H1 (cell line): ENCODE results near the gene LTB4R. TPM values are rescaled to one million over a fixed set of nuclear protein-coding genes. Genes with fewer than 3 reads are reported as not detected.

Experiments used
- CTCF ChIA-PET: fragments of 300-600 bp; sonication (Branson Sonifier 250); formaldehyde crosslinking; loops from one replicate; lab custom pipeline; 2021; ENCODE audit not compliant: partially characterized antibody; lab: Charles Lee
- POLR2A ChIA-PET: fragments of 300-600 bp; sonication (Branson Sonifier 250); formaldehyde crosslinking; loops from one replicate; lab custom pipeline; 2021; ENCODE audit warnings: inconsistent platforms; ENCODE audit not compliant: partially characterized antibody; lab: Charles Lee
- DNase-seq, 2 experiments: peaks; one replicate each; pipeline versions ENCODE4 v3.0.0 to v3.0.0-alpha.2; 2010 to 2022; ENCODE audit warnings: low spot score in 2 of 2, low read depth in 1 of 2, mixed read lengths in 1 of 2
- FAIRE-seq: peaks from 2 replicates; lab custom pipeline; 2011; peaks lifted over from hg19 to GRCh38; lab: Jason Lieb, UNC
- H2AFZ ChIP-seq: 2 replicates; pipeline ENCODE4 v1.8.1; 2012; ENCODE audit warnings: low read length, inconsistent platforms
- H2AK5ac ChIP-seq: 2 replicates; pipeline ENCODE4 v1.6.1; 2013; ENCODE audit warnings: low read depth, low read length
- H2BK120ac ChIP-seq: replicated peaks from 2 replicates; pipeline ENCODE3; 2013; ENCODE audit warnings: low read depth, low read length, inconsistent platforms
- H2BK12ac ChIP-seq: 2 replicates; pipeline ENCODE4 v1.6.1; 2013; ENCODE audit warnings: low read depth, low read length
- H2BK15ac ChIP-seq: 2 replicates; pipeline ENCODE4 v1.6.1; 2013; ENCODE audit warnings: low read length
- H2BK20ac ChIP-seq: 2 replicates; pipeline ENCODE4 v1.6.1; 2013; ENCODE audit warnings: low read length
- H2BK5ac ChIP-seq: 2 replicates; pipeline ENCODE4 v1.6.1; 2013; ENCODE audit warnings: low read depth, low read length
- H3K14ac ChIP-seq: 2 replicates; pipeline ENCODE4 v1.6.1; 2013; ENCODE audit warnings: inconsistent platforms; ENCODE audit not compliant: insufficient read length
- H3K18ac ChIP-seq: 2 replicates; pipeline ENCODE4 v1.6.1; 2013; ENCODE audit warnings: low read length; ENCODE audit errors: extremely low read depth
- H3K23ac ChIP-seq: 2 replicates; pipeline ENCODE4 v1.6.1; 2013; ENCODE audit warnings: inconsistent platforms; ENCODE audit not compliant: insufficient read length
- H3K23me2 ChIP-seq: 2 replicates; pipeline ENCODE4 v1.6.1; 2013; ENCODE audit warnings: low read depth, low read length
- H3K27ac ChIP-seq: 2 replicates; pipeline ENCODE4 v1.6.1; 2011; ENCODE audit warnings: low read depth, low read length, inconsistent platforms
- H3K27me3 ChIP-seq, 4 experiments: replicated peaks in 1 of 4; 1 replicate in 1 of 4; 2 replicates in 3 of 4; pipeline versions ENCODE4 v1.6.1 to v1.8.1; 2011 to 2013; ENCODE audit warnings: low read length in 3 of 4, mild to moderate bottlenecking in 3 of 4, inconsistent platforms in 2 of 4, mixed read lengths in 2 of 4, moderate library complexity in 1 of 4; ENCODE audit not compliant: control insufficient read depth in 3 of 4, insufficient read depth in 3 of 4; ENCODE audit errors: extremely low read depth in 1 of 4
- H3K36me3 ChIP-seq, 4 experiments: 2 replicates each; pipeline versions ENCODE4 v1.6.1 to v1.8.1; 2011 to 2013; ENCODE audit warnings: mild to moderate bottlenecking in 4 of 4, low read length in 3 of 4, moderate library complexity in 2 of 4, control low read depth in 1 of 4, inconsistent platforms in 1 of 4; ENCODE audit not compliant: insufficient read depth in 4 of 4, control insufficient read depth in 2 of 4
- H3K4ac ChIP-seq: replicated peaks from 2 replicates; pipeline ENCODE3; 2013; ENCODE audit warnings: low read length, low read depth, mixed read lengths, inconsistent platforms; ENCODE audit not compliant: insufficient read length
- H3K4me1 ChIP-seq, 4 experiments: replicated peaks in 1 of 4; 1 replicate in 1 of 4; 2 replicates in 3 of 4; pipeline versions ENCODE4 v1.6.1 to v1.8.1; 2011 to 2013; ENCODE audit warnings: low read length in 3 of 4, inconsistent platforms in 2 of 4, mixed read lengths in 1 of 4; ENCODE audit not compliant: insufficient read depth in 4 of 4, control insufficient read depth in 3 of 4
- H3K4me2 ChIP-seq, 2 experiments: 2 replicates each; pipeline versions ENCODE4 v1.6.1 to v1.8.1; 2011 to 2013; ENCODE audit warnings: low read depth in 2 of 2, low read length in 2 of 2, control low read depth in 1 of 2, inconsistent platforms in 1 of 2, mild to moderate bottlenecking in 1 of 2; ENCODE audit not compliant: insufficient read depth in 1 of 2
- H3K4me3 ChIP-seq, 4 experiments: fragments of 200-600, 300-600 bp in 1 of 4; sonication (generic), shearing (Covaris generic), sonication (Bioruptor Twin) in 1 of 4; 2 replicates each; pipeline versions ENCODE4 v1.5.1 to v1.8.1; 2011 to 2016; ENCODE audit warnings: low read length in 4 of 4, low read depth in 3 of 4, control low read depth in 2 of 4, inconsistent platforms in 2 of 4, mild to moderate bottlenecking in 2 of 4, mixed read lengths in 1 of 4, moderate library complexity in 1 of 4; ENCODE audit not compliant: insufficient read depth in 2 of 4; ENCODE audit errors: extremely low read depth in 1 of 4
- H3K56ac ChIP-seq: replicated peaks from 2 replicates; pipeline ENCODE3; 2013; ENCODE audit warnings: low read depth, mild to moderate bottlenecking, mixed read lengths, low read length, inconsistent platforms; ENCODE audit not compliant: insufficient read length
- H3K79me1 ChIP-seq: 2 replicates; pipeline ENCODE4 v1.6.1; 2013; ENCODE audit warnings: low read depth, low read length, control low read depth
- H3K79me2 ChIP-seq, 2 experiments: 2 replicates each; pipeline versions ENCODE4 v1.6.1 to v1.8.1; 2012 to 2013; ENCODE audit warnings: low read length in 2 of 2, mild to moderate bottlenecking in 2 of 2, inconsistent platforms in 1 of 2; ENCODE audit not compliant: insufficient read depth in 2 of 2, control insufficient read depth in 1 of 2
- H3K9ac ChIP-seq, 4 experiments: replicated peaks in 1 of 4; 1 replicate in 1 of 4; 2 replicates in 3 of 4; pipeline versions ENCODE4 v1.6.1 to v1.8.1; 2011 to 2013; ENCODE audit warnings: low read depth in 3 of 4, low read length in 3 of 4, control low read depth in 2 of 4, mild to moderate bottlenecking in 2 of 4, moderate library complexity in 2 of 4, inconsistent platforms in 1 of 4; ENCODE audit errors: extremely low read depth in 1 of 4
- H3K9me3 ChIP-seq, 2 experiments: 2 replicates each; pipeline versions ENCODE4 v1.6.1 to v1.8.1; 2012 to 2013; ENCODE audit warnings: mild to moderate bottlenecking in 2 of 2, moderate library complexity in 2 of 2, control low read depth in 1 of 2, inconsistent platforms in 1 of 2, low read depth in 1 of 2, low read length in 1 of 2, mixed read lengths in 1 of 2; ENCODE audit not compliant: insufficient read depth in 2 of 2
- H4K20me1 ChIP-seq, 2 experiments: replicated peaks in 1 of 2; 2 replicates each; pipeline versions ENCODE3 to v1.8.1; 2011 to 2013; ENCODE audit warnings: inconsistent platforms in 2 of 2, low read length in 2 of 2, mild to moderate bottlenecking in 1 of 2; ENCODE audit not compliant: insufficient read depth in 2 of 2, control insufficient read depth in 1 of 2
- H4K5ac ChIP-seq: 2 replicates; pipeline ENCODE4 v1.6.1; 2013; ENCODE audit warnings: low read length, low read depth, mixed read lengths, inconsistent platforms; ENCODE audit not compliant: insufficient read length
- H4K8ac ChIP-seq: 2 replicates; pipeline ENCODE4 v1.8.0; 2013; ENCODE audit warnings: mild to moderate bottlenecking, moderate library complexity, low read length, inconsistent platforms; ENCODE audit not compliant: insufficient read depth; ENCODE audit errors: extremely low read depth
- H4K91ac ChIP-seq: replicated peaks from 2 replicates; pipeline ENCODE3; 2013; ENCODE audit warnings: low read length, mixed read lengths, inconsistent platforms; ENCODE audit not compliant: insufficient read length
- CBX8 ChIP-seq: fragments of 300-800, 300-1000 bp; sonication (generic); IDR thresholded peaks from 2 replicates; pipeline ENCODE4 v1.7.1; 2016; ENCODE audit warnings: low read depth, low read length, borderline replicate concordance
- JUN ChIP-seq: IDR thresholded peaks from 2 replicates; pipeline ENCODE4 v1.6.1; 2011; ENCODE audit warnings: low read depth, mild to moderate bottlenecking, improper control_type of control experiment, low read length
- RXRA ChIP-seq: IDR thresholded peaks from 2 replicates; pipeline ENCODE4 v1.6.1; 2011; ENCODE audit warnings: low read depth, mild to moderate bottlenecking, low read length, moderate library complexity; ENCODE audit not compliant: insufficient read depth
- WGBS, 2 experiments: shearing (Covaris generic) in 1 of 2; methylation state at CpG; one replicate each; pipeline versions ENCODE4 v1.1.6 to v1.1.7; 2013 to 2015; ENCODE audit warnings: low lambda C conversion rate in 2 of 2, mixed read lengths in 2 of 2, inconsistent platforms in 1 of 2, low coverage in 1 of 2, missing lambda C conversion rate in 1 of 2; ENCODE audit not compliant: insufficient replicate concordance in 2 of 2, insufficient coverage in 1 of 2, insufficient read length in 1 of 2; ENCODE audit errors: extremely low coverage in 1 of 2, missing lambda C conversion rate in 1 of 2; 5-methylcytosine and 5-hydroxymethylcytosine counted together
- polyA plus RNA-seq, 7 experiments: library from polyadenylated mRNA; depleted of rRNA in 3 of 7; stranded (reverse) in 5 of 7; unstranded in 2 of 7; fragments of >200 nt in 5 of 7; fragments of 200-250 nt in 2 of 7; gene quantifications; 1 replicate in 5 of 7; 2 replicates in 1 of 7; 4 replicates in 1 of 7; pipeline versions ENCODE4 v1.2.1 to v1.2.3, GENCODE V29; 2011 to 2013; ENCODE audit warnings: missing spikeins in 2 of 7, mixed read lengths in 2 of 7
- total RNA-seq: library from RNA; stranded (reverse); fragmentation: NEBNext Ultra II Directional; extraction: Animal tissue kit (Norgen Biotek cat#: 25700); gene quantifications from 2 replicates; pipeline ENCODE4 v1.2.1, GENCODE V29; 2021

The LTB4R gene
- total and polyA plus RNA-seq, 2 of the 8 experiments (the other 6 are each of a cell fraction or from before 2014, with no cell fraction given), result 4.1 to 6.7 TPM

- Histone ChIP-seq H3K9ac (no peak overlapping the region), H2BK12ac (no peak overlapping the region), H3K14ac (no peak overlapping the region), H2BK20ac (no peak overlapping the region), H4K91ac (no peak overlapping the region), H4K5ac (no peak overlapping the region), H4K20me1 (no peaks in the 10 kb centered on the region), H3K36me3 (no peaks in the 10 kb centered on the region), H3K27me3 (peaks cover 0 to 8% (median 2%) of the 10 kb centered on the region in 4 experiments; a peak in 4 of 7 replicates), H3K79me2 (no peaks in the 10 kb centered on the region)
- no peak for FAIRE-seq
- TF ChIP-seq CBX8 (no peak), JUN (no peak), RXRA (no peak)
- TF ChIP-seq, all 59 proteins: peak for 0
- H3K4me1 ChIP-seq, result no peaks in the 10 kb centered on the region
- H2BK15ac ChIP-seq, result no peak overlapping the region
- H3K4me3 ChIP-seq, result no peak overlapping the region
- H3K4me2 ChIP-seq, result no peak overlapping the region
- H2BK120ac ChIP-seq, result no peak overlapping the region
- no peak overlapping the region for H3K27ac ChIP-seq
- H3K79me1 ChIP-seq, result no peaks in the 10 kb centered on the region
- no peak for DNase-seq
- CTCF ChIA-PET, result interaction anchor here (1.7 to 6.9 kb wide), 8 partner anchors 9 to 76 kb away, joined by 4 to 52 read pairs (median 17); partner anchors contain the start of genes ADCY4, CBLN3, KHNYN and RIPK3
- H4K8ac ChIP-seq, result no peak overlapping the region; the same call in 1 of the 2 replicates
- no peak overlapping the region for H3K18ac ChIP-seq
- no peak overlapping the region for H2AFZ ChIP-seq
- no peak overlapping the region for H2BK5ac ChIP-seq
- H3K4ac ChIP-seq, result no peak overlapping the region
- H3K23ac ChIP-seq, result no peak overlapping the region
- no peak overlapping the region for H3K56ac ChIP-seq
- 86% methylated on average over 2 of the region's 3 CpGs; no CpG with 5 or more reads in 1 of the 2 experiments for WGBS, 2 experiments
- no peaks in the 10 kb centered on the region for H3K9me3 ChIP-seq
- H3K23me2 ChIP-seq, result no peaks in the 10 kb centered on the region
- no peak overlapping the region for H2AK5ac ChIP-seq
- POLR2A ChIA-PET, result no interaction called here
Observed at GRCh38 chr14:24360281-24360680, 49.0 kb downstream of the LTB4R start.
